Measurements from ENCODE around the gene CEP131.
"Not testable (repeated sequence)": the region's sequence is repeated elsewhere in the genome, so short reads cannot be mapped to it uniquely, and the experiment has no call there.

The CEP131 gene

GRCh38 chr17:81148986-81149533 lies 73.7 kb downstream of the CEP131 start:
- no peak for DNase-seq (ENCODE audit: low read depth)

DNA sequence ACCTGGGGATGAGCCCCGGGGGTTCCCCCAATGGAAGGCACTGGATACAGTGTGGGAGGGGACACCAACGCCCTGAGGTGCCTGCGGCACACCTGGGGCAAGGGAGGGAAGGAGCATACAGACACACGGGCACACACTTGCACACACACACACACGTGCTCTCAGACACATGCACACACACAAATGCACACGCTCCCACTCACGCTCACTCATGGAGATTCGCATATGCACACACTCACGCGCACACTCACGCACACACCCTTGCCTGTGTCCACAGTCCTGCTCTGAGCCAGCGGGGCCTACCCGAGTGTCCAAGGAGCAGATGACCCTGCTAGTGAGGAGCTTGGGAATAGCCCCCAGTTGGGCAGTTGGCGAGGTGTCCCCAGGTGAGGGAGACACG lies 74.2 kb downstream of the CEP131 start:
- no peak for DNase-seq (ENCODE audit: low read depth)

DNA sequence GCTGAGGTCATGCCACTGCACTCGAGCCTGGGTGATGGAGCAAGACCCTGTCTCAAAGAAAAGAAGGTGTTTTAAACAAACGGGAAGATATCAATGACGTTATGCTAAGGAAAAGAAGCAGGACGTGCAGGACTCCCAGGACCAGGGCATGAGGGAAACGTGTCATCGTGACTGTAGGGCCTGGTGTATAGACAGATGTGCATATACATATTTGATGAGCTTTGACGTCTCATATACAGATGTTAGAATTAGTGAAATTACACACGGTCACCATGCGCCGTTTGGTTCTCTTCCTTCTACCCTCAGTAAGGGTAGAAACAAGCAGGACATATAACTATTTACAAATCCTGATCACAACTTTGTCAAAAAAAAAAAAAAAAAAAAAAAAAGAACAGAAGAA lies 75.1 kb downstream of the CEP131 start:
- DNase-seq (ENCODE audit: low read depth): no peak

DNA sequence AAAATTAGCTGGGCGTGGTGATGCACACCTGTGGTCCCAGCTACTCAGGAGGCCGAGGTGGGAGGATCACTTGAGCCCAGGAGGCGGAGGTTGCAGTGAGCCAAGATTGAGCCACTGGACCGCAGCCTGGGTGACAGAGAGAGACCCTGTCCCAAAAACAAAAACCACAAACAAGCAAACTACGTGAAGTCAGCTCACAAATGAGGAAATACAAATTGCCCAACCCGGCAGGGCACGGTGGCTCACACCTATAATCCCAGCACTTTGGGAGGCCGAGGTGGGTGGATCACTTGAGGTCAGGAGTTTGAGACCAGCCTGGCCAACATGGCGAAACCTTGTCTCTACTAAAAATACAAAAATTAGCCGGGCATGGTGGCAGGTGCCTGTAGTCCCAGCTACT lies 76.6 kb downstream of the CEP131 start:
- not testable (repeated sequence) for DNase-seq (ENCODE audit: low read depth)

GRCh38 chr17:81144423-81144781 lies 78.4 kb downstream of the CEP131 start:
- no peak for DNase-seq (ENCODE audit: low read depth)

- no peak for DNase-seq (ENCODE audit: low read depth)
These were observed 78.9 kb downstream of the CEP131 start for GRCh38 chr17:81143717-81144422.

GRCh38 chr17:81143200-81143527 lies 79.6 kb downstream of the CEP131 start:
- DNase-seq (ENCODE audit: low read depth): no peak

DNA sequence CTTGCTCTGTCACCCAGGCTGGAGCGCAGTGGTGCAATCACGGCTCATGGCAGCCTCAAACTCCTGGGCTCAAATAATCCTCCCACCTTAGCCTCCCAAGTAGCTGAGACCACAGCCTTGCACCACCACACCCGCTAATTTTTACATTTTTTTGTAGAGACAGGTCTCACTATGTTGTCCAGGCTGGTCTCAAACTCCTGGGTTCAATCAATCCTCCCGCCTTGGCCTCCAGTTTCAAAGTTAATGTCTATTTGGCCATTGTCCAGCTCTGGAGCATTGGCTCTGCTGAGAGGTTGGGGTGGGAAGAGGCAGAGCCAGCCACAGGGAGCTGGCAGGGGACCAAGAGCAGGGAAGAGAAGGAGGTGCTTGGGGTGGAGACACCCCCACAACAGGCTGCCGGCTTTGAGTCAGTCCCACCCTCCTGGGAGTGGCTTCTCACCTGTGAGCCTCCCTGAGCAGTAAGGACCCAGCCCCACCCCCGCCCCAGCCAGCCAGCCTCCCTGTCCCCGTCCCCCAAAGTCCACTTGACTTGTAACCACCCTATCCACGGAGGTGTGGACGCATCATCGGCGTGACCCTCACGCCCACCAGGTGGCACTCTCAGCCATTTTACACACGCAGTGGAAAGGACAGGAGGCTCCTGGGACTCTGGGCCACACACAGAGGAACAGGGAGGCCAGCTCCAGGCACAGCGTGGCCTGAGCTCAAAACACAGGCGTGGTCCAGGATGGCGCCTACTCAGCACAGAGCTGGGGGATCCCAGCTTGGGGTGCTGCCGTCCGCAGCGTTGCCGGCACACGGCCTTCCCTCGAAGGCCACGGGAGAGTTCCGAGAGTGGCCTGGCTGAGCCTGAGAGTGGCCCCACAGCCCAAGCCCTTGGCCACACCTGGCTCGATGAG lies 80.2 kb downstream of the CEP131 start:
- DNase-seq (ENCODE audit: low read depth): peak; percentile 28

DNA sequence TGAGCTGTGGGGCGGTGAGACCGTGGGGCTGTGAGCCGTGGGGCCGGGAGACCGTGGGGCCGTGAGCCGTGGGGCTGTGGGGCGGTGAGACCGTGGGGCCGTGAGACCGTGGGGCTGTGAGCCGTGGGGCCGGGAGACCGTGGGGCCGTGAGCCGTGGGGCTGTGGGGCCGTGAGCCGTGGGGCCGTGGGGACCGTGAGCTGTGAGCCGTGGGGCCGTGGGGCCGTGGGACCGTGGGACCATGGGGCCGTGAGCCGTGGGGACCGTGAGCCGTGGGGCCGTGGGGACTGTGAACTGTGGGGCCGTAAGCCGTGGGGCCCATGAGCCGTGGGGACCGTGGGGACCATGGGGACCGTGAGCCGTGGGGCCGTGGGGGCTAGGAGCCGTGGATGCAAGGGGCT lies 82.1 kb downstream of the CEP131 start:
- DNase-seq (ENCODE audit: low read depth): no peak

DNA sequence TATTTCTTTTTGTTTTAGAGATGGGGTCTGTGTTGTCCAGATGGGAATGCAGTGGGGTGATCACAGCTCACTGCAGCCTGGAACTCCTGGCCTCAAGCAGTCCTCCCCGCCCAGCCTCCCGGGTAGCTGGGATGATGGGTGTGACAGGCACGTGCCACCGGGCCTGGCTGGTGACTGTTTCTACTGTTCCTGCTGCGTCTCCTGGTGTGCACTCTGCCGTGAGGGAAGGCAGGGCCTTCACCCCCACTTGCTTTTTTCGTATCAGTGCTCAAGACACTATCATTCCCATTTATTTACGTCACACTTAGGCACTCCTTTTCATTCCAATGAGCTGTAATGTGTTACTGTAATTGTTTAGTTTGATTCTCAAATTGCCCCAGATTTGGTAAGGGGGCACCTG lies 82.7 kb downstream of the CEP131 start:
- no peak for DNase-seq (ENCODE audit: low read depth)
